Karpas-422 (cell line): ENCODE results near the gene TRIM50. TPM values are rescaled to one million over a fixed set of nuclear protein-coding genes. Genes with fewer than 3 reads are reported as not detected.
"Not testable (repeated sequence)": the region's sequence is repeated elsewhere in the genome, so short reads cannot be mapped to it uniquely, and the experiment has no call there.

Experiments
- DNase-seq: peaks from one replicate; pipeline ENCODE4 v3.0.0-alpha.2; 2015
- H2AFZ ChIP-seq: fragments of 200-600 bp; sonication (generic); 2 replicates; pipeline ENCODE4 v1.6.1; 2014; ENCODE audit warnings: antibody characterized with exemption, low read length, mixed read lengths
- H3K27ac ChIP-seq: fragments of 200-600 bp; sonication (generic); 2 replicates; pipeline ENCODE4 v1.5.1; 2014; ENCODE audit warnings: mild to moderate bottlenecking, low read length, moderate library complexity
- H3K27me3 ChIP-seq: fragments of 200-600 bp; sonication (generic); 2 replicates; pipeline ENCODE4 v1.6.1; 2014; ENCODE audit warnings: low read length, mixed read lengths
- H3K36me3 ChIP-seq: fragments of 200-600 bp; sonication (generic); 2 replicates; pipeline ENCODE4 v1.6.1; 2014; ENCODE audit warnings: low read length, mixed read lengths; ENCODE audit not compliant: insufficient read depth
- H3K4me1 ChIP-seq: fragments of 200-600 bp; sonication (generic); 2 replicates; pipeline ENCODE4 v1.6.1; 2014; ENCODE audit warnings: mild to moderate bottlenecking, low read length, mixed read lengths
- H3K4me2 ChIP-seq: fragments of 200-600 bp; sonication (generic); 2 replicates; pipeline ENCODE4 v1.6.1; 2014; ENCODE audit warnings: low read length, low read depth, mild to moderate bottlenecking; ENCODE audit not compliant: poor library complexity, severe bottlenecking
- H3K4me3 ChIP-seq: fragments of 200-600 bp; sonication (generic); 2 replicates; pipeline ENCODE4 v1.5.1; 2014; ENCODE audit warnings: mild to moderate bottlenecking, antibody characterized with exemption, low read length, mixed read lengths
- H3K79me2 ChIP-seq: fragments of 200-600 bp; sonication (generic); 2 replicates; pipeline ENCODE4 v1.6.1; 2014; ENCODE audit warnings: mild to moderate bottlenecking, low read length, mixed read lengths
- H3K9ac ChIP-seq: fragments of 200-600 bp; sonication (generic); 2 replicates; pipeline ENCODE4 v1.6.0; 2014; ENCODE audit warnings: low read length
- H3K9me2 ChIP-seq: fragments of 200-600 bp; sonication (generic), shearing (Covaris generic); replicated peaks from 2 replicates; pipeline ENCODE4 v1.6.0; 2014; ENCODE audit warnings: mild to moderate bottlenecking, low read length, moderate library complexity; ENCODE audit not compliant: insufficient read depth
- H3K9me3 ChIP-seq: fragments of 300-700, 200-600 bp; sonication (generic); 2 replicates; pipeline ENCODE4 v1.6.1; 2014; ENCODE audit warnings: low read length, mixed read lengths
- H4K20me1 ChIP-seq: fragments of 200-600 bp; sonication (generic); 2 replicates; pipeline ENCODE4 v1.6.1; 2014; ENCODE audit warnings: mild to moderate bottlenecking, antibody characterized with exemption, low read length, low read depth; ENCODE audit not compliant: insufficient read depth
- total RNA-seq: library from RNA; depleted of rRNA; stranded (reverse); fragments of >200 nt; shearing (Covaris generic); gene quantifications from 2 replicates; pipeline ENCODE4 v1.2.3, GENCODE V29; 2014; ENCODE audit warnings: low replicate concordance

The TRIM50 gene
- total RNA-seq, 1 experiment from 2014 or later: not detected

DNA sequence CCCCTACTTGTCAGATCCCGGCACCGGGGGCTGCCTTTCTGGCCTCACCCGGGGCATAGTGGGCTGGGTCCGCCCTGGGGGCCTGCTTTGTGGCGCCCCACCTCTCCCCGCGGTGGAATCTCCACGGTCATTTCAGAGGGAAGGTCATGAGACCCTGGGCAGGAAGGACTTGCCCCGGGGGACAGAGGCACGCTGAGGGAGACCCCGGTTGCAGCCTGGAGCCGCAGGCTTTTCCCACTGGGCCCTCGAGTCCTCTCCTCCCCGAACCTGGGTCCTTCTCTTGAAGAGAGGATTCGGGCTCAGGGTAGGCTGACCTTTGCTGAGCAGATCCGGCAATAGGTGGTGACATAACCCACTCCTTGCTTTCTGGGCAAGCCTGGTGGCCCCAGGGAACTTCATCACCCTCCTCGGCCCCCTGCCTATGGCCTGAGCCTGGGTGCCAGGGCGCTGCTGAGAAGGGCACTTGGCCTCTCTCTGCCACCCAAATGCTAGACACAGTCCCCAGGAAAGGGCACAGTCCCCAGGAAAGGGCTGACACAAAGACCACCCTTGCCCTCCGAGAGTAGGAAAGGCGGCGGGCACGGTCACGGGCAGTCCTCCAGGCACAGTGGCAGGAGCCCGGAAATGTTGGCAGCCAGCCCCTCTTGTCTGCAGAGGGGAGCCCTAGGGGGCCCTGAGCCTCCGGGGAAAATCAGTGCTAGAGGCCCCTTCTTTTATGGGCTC lies 36.3 kb upstream of the TRIM50 start:
- Histone ChIP-seq H3K79me2 (no peaks in the 10 kb centered on the region), H3K9me3 (no peaks in the 10 kb centered on the region), H2AFZ (no peak overlapping the region), H3K4me3 (no peak overlapping the region), H3K27me3 (no peaks in the 10 kb centered on the region), H4K20me1 (no peaks in the 10 kb centered on the region), H3K27ac (no peak overlapping the region), H3K9ac (no peak overlapping the region), H3K36me3 (no peaks in the 10 kb centered on the region), H3K4me1 (no peaks in the 10 kb centered on the region), H3K9me2 (no peaks in the 10 kb centered on the region), H3K4me2 (no peak overlapping the region)
- no peak for DNase-seq

DNA sequence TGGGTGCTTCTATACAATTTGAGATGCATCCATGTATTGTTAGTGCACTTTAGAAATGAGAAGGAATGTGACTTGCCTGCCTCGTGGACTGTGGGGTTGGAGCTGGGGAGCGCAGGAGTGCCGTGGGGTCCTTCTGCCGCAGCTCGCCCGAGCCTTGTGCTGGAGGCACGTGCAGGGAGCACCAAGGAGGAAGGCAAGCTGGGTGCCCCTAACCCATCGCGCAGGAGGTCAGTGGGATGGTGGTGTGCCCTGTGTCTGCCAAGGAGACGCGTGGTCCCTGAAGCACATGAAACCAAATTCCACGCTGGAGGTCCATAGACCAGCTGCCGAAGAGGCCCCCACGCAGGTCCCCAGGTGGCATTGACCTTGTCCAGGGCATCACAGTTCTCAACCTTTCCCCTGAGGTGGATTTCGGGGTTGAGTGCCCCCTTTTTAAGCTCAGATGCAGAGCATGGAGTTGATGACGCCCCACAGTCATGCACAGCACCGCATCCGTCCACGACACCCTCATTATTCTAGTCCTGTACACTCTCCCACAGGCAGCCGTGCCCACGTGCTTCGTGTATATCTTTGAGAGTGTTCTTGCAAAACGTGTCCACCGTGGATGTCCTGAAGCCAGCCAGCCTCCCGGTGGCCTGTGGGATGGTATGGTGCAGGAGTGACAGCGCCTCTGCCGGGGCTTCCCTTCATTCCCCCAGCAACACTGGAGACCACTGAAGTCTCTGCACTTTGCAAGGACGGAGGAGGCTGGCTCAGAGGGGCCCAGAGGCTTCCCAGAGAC lies 35.5 kb upstream of the TRIM50 start:
- Histone ChIP-seq H3K9me2 (no peaks in the 10 kb centered on the region), H3K9ac (no peak overlapping the region), H3K9me3 (no peaks in the 10 kb centered on the region), H3K4me3 (no peak overlapping the region), H4K20me1 (no peaks in the 10 kb centered on the region), H3K79me2 (no peaks in the 10 kb centered on the region), H3K4me2 (no peak overlapping the region), H2AFZ (no peak overlapping the region), H3K27me3 (no peaks in the 10 kb centered on the region), H3K36me3 (no peaks in the 10 kb centered on the region), H3K27ac (no peak overlapping the region), H3K4me1 (no peaks in the 10 kb centered on the region)
- no peak for DNase-seq

DNA sequence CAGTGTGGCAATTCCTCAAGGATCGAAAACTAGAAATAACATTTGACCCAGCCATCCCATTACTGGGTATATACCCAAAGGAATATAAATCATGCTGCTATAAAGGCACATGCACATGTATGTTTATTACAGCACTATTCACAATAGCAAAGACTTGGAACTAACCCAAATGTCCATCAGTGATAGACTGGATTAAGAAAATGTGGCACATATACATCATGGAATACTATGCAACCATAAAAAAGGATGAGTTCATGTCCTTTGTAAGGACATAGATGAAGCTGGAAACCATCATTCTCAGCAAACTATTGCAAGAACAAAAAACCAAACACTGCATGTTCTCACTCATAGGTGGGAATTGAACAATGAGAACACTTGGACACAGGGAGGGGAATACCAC lies 32.7 kb upstream of the TRIM50 start:
- not testable (repeated sequence) for H3K27ac ChIP-seq, H3K4me2 ChIP-seq, H4K20me1 ChIP-seq, DNase-seq, H2AFZ ChIP-seq, H3K4me1 ChIP-seq, H3K9ac ChIP-seq, H3K27me3 ChIP-seq, H3K9me2 ChIP-seq, H3K9me3 ChIP-seq, H3K79me2 ChIP-seq, H3K4me3 ChIP-seq, H3K36me3 ChIP-seq

DNA sequence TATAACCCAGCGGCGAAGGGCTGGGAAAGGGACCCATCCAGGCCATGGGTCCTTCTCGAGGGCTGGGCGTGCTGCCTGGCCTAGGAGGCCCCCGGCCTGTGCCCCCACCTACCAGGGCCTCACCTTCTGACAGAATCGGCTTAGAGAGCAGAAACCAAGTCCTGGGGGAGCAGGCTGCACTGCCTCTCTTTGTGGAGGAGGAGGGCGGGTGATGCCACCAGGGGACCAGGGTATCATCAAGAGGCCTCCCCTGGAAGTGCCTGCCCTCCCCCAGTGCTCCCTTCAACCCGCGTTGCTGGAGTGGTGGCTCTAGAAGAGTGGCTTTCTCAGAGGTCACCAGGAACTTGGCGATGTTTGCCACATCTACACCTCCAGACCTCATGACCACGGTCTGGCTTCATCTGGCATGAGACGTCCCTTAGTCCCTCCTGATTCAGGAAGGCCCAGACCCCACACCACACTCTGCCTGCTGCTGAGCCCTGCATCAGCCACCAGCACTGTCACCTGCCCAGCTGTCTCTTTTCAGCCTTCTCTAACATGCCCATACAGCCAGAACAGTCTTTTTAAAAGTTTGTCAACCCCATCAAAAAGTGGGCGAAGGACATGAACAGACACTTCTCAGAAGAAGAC lies 32.0 kb upstream of the TRIM50 start:
- Histone ChIP-seq H3K9ac (no peak overlapping the region), H3K36me3 (no peaks in the 10 kb centered on the region), H3K4me2 (no peak overlapping the region), H4K20me1 (no peaks in the 10 kb centered on the region), H3K27ac (no peak overlapping the region), H3K9me3 (no peaks in the 10 kb centered on the region), H3K79me2 (no peaks in the 10 kb centered on the region), H2AFZ (no peak overlapping the region), H3K4me3 (no peak overlapping the region), H3K9me2 (no peaks in the 10 kb centered on the region), H3K4me1 (no peaks in the 10 kb centered on the region), H3K27me3 (no peaks in the 10 kb centered on the region)
- no peak for DNase-seq

DNA sequence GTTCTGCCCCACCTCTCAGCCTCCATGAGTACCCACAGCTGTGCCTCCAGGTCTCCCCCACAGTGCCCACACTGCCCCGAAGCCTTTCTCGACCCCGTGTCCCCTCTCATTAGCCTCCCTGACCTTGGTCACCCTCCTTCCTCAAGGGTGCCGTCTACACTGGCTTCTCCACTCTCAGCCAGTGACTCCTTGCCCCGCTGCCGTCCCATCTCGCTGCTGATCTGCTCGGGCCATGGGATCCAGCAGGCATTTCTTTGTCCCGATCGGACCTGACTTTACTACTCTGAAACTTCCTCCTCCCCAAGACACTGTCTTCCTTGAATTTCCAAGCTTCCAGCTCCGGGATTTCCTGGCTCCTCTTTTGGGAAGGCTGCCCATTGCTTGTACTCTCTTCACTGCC lies 31.4 kb upstream of the TRIM50 start:
- no peaks in the 10 kb centered on the region for H3K9me3 ChIP-seq
- H3K4me3 ChIP-seq: no peak overlapping the region
- no peak overlapping the region for H2AFZ ChIP-seq
- H3K36me3 ChIP-seq: no peaks in the 10 kb centered on the region
- no peak overlapping the region for H3K27ac ChIP-seq
- no peak overlapping the region for H3K9ac ChIP-seq
- no peak for DNase-seq
- H3K27me3 ChIP-seq: no peaks in the 10 kb centered on the region
- H3K4me2 ChIP-seq: no peak overlapping the region
- H4K20me1 ChIP-seq: no peaks in the 10 kb centered on the region
- H3K9me2 ChIP-seq: no peaks in the 10 kb centered on the region
- H3K4me1 ChIP-seq: no peaks in the 10 kb centered on the region
- H3K79me2 ChIP-seq: no peaks in the 10 kb centered on the region

DNA sequence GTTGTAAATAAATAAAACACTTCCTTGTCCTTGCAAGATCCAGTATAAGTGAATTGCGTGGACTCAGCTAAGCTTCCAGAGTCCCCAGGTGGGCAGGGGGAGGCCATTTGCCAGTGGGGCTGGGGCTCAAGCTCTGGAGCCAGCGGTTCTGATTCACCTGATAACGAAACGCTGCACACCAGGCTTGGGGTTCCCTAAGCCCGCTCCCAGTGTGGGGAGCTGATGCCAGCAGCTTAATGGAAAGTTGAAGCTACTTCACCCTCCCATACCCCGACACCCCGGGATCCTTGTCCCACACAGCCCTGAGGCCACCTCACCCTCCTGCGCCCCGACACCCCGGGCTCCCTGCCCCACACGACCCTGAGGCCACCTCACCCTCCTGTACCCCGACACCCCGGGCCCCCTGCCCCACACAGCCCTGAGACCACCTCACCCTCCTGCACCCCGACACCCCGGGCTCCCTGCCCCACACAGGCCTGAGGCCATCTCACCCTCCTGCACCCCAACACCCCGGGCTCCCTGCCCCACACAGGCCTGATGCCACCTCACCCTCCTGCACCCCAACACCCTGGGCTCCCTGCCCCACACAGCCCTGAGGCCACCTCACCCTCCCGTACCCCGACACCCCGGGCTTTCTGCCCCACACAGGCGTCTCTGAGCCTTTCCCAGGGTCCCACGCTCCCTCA lies 30.9 kb upstream of the TRIM50 start:
- no peaks in the 10 kb centered on the region for H3K36me3 ChIP-seq
- no peak overlapping the region for H3K9ac ChIP-seq
- no peaks in the 10 kb centered on the region for H4K20me1 ChIP-seq
- no peaks in the 10 kb centered on the region for H3K79me2 ChIP-seq
- H3K9me2 ChIP-seq: no peaks in the 10 kb centered on the region
- H3K9me3 ChIP-seq: no peaks in the 10 kb centered on the region
- no peak overlapping the region for H3K4me2 ChIP-seq
- no peak for DNase-seq
- H3K4me3 ChIP-seq: no peak overlapping the region
- no peaks in the 10 kb centered on the region for H3K27me3 ChIP-seq
- H2AFZ ChIP-seq: no peak overlapping the region
- no peaks in the 10 kb centered on the region for H3K4me1 ChIP-seq
- no peak overlapping the region for H3K27ac ChIP-seq

DNA sequence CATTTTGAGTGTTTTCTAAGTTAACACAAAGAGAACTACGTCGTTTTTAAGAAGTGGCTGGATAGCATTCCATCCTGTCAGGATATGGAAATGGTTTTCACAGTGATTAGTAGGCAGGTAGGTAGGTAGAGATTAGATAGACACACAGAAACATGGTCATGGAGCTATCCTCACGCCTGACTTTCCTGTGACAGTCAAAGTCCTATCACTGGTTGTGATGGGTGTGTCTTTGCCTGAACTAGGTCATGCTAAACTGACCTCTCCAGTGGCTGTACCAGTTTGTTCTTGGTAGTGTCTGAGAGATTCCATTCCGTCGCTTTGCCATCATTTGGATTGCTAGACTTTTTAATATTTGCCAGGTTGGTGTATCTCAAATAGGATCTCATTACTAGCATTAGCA lies 28.3 kb upstream of the TRIM50 start:
- Histone ChIP-seq H3K9me3 (no peaks in the 10 kb centered on the region), H3K27me3 (no peaks in the 10 kb centered on the region), H3K9ac (no peak overlapping the region), H2AFZ (no peak overlapping the region), H3K4me3 (no peak overlapping the region), H3K79me2 (no peaks in the 10 kb centered on the region), H4K20me1 (no peaks in the 10 kb centered on the region), H3K4me2 (no peak overlapping the region), H3K27ac (no peak overlapping the region), H3K4me1 (no peaks in the 10 kb centered on the region), H3K9me2 (no peaks in the 10 kb centered on the region), H3K36me3 (no peaks in the 10 kb centered on the region)
- DNase-seq: no peak

DNA sequence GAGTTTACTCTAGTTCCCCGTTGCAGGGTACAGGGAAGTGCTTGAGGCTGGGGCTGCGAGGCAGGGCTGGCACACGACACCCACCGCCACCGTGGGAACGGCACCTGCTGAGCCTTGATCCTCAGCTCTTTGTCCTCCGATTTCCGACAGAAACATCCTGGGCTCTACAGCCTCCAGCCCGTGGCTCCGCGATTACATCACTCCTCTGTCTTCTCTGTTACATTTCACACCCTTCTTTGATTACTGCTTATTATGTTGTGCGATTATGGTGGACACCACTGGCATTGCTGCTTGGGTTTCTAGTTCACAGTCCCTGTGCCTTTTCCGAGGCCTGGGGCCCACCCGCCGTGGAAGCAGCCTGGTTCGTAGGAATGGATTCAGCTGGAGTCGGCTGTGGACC lies 26.9 kb upstream of the TRIM50 start:
- Histone ChIP-seq H4K20me1 (no peaks in the 10 kb centered on the region), H3K27me3 (no peaks in the 10 kb centered on the region), H3K9me3 (no peaks in the 10 kb centered on the region), H3K9me2 (no peaks in the 10 kb centered on the region), H3K4me1 (no peaks in the 10 kb centered on the region), H3K9ac (no peak overlapping the region), H3K79me2 (no peaks in the 10 kb centered on the region), H3K4me2 (no peak overlapping the region), H3K36me3 (no peaks in the 10 kb centered on the region), H3K4me3 (no peak overlapping the region), H3K27ac (no peak overlapping the region), H2AFZ (no peak overlapping the region)
- DNase-seq: no peak
